Fibroblast of pulmonary artery (primary cell): ENCODE results near the gene ACOT8.

Experiments used
- DNase-seq: peaks from one replicate; pipeline ENCODE4 v3.0.0-alpha.2; 2010; ENCODE audit warnings: low read depth
- H3K4me3 ChIP-seq: replicated peaks from 2 replicates; pipeline ENCODE4 v1.5.1; 2011; ENCODE audit warnings: low read depth, mild to moderate bottlenecking, control low read depth, low read length, moderate library complexity
- CTCF ChIP-seq: IDR thresholded peaks from 2 replicates; pipeline ENCODE4 v1.5.1; 2011; ENCODE audit warnings: mild to moderate bottlenecking, control low read depth, low read length, inconsistent platforms; ENCODE audit errors: missing control alignments

The ACOT8 gene

GRCh38 chr20:45892049-45892825 is 35.0 kb upstream of the ACOT8 start:
- H3K4me3 ChIP-seq, result peak overlapping the region; percentile 69
- DNase-seq, result peak; percentile 42
- peak; percentile 28 for TF ChIP-seq CTCF

GRCh38 chr20:45890985-45891983 is 34.1 kb upstream of the ACOT8 start, which contains the start of the genes CTSA and NEURL2:
TSS of gene CTSA (plus strand) at chr20:45891335. CDS start at chr20:45891569, 234 bp downstream.
TSS of gene NEURL2 (minus strand) at chr20:45891208. CDS start at chr20:45890991, 217 bp downstream.
- DNase-seq, result peak; percentile 95
- peak within 1 kb of the TSS; percentile 69 for H3K4me3 ChIP-seq
- no peak for TF ChIP-seq CTCF

GRCh38 chr20:45890077-45890984 is 33.1 kb upstream of the ACOT8 start:
- TF ChIP-seq CTCF, result peak; percentile 77
- DNase-seq, result peak; percentile 86
- H3K4me3 ChIP-seq, result peak overlapping the region; percentile 69

GRCh38 chr20:45888681-45889080 is 31.5 kb upstream of the ACOT8 start:
- no peak for TF ChIP-seq CTCF

GRCh38 chr20:45887346-45887715 is 30.1 kb upstream of the ACOT8 start, which contains the start of gene SPATA25:
TSS of gene SPATA25 (minus strand) at chr20:45887622. CDS start at chr20:45887590, 32 bp downstream.
- no peak for TF ChIP-seq CTCF
- H3K4me3 ChIP-seq, result no peak within 1 kb of the TSS
- DNase-seq, result no peak

More at GRCh38 chr20:45888681-45889080, 31.5 kb upstream of the ACOT8 start:
- H3K4me3 ChIP-seq, result no peak overlapping the region
- no peak for DNase-seq

- TF ChIP-seq CTCF, result no peak
- H3K4me3 ChIP-seq, result no peak overlapping the region
- no peak for DNase-seq
Observed at GRCh38 chr20:45886590-45887345, 29.6 kb upstream of the ACOT8 start.
